Esophagus muscularis mucosa (tissue), 3 donors: ENCODE results near the gene COL6A6.

ENCODE experiments used
- EP300 ChIP-seq: sonication (generic); formaldehyde crosslinking; IDR thresholded peaks from one replicate; pipeline ENCODE4 v1.6.1; 2017; ENCODE audit warnings: antibody characterized with exemption
- POLR2AphosphoS5 ChIP-seq, 2 donors: sonication (generic); formaldehyde crosslinking; IDR thresholded peaks; one replicate each; pipeline ENCODE4 v1.6.1; 2017; ENCODE audit warnings: antibody characterized with exemption in 2 of 2

- TF ChIP-seq POLR2AphosphoS5 (IDR thresholded peaks at IDR 0.05) (no peak), EP300 (no peak)
These were observed 28.1 kb upstream of the COL6A6 start for GRCh38 chr3:130488769-130489450.
